Karpas-422 (cell line): ENCODE results near the gene MFAP2. TPM values are rescaled to one million over a fixed set of nuclear protein-coding genes. Genes with fewer than 3 reads are reported as not detected.

Experiments used
- DNase-seq: peaks from one replicate; pipeline ENCODE4 v3.0.0-alpha.2; 2015
- H2AFZ ChIP-seq: fragments of 200-600 bp; sonication (generic); 2 replicates; pipeline ENCODE4 v1.6.1; 2014; ENCODE audit warnings: antibody characterized with exemption, low read length, mixed read lengths
- H3K27ac ChIP-seq: fragments of 200-600 bp; sonication (generic); 2 replicates; pipeline ENCODE4 v1.5.1; 2014; ENCODE audit warnings: mild to moderate bottlenecking, low read length, moderate library complexity
- H3K27me3 ChIP-seq: fragments of 200-600 bp; sonication (generic); 2 replicates; pipeline ENCODE4 v1.6.1; 2014; ENCODE audit warnings: low read length, mixed read lengths
- H3K36me3 ChIP-seq: fragments of 200-600 bp; sonication (generic); 2 replicates; pipeline ENCODE4 v1.6.1; 2014; ENCODE audit warnings: low read length, mixed read lengths; ENCODE audit not compliant: insufficient read depth
- H3K4me1 ChIP-seq: fragments of 200-600 bp; sonication (generic); 2 replicates; pipeline ENCODE4 v1.6.1; 2014; ENCODE audit warnings: mild to moderate bottlenecking, low read length, mixed read lengths
- H3K4me2 ChIP-seq: fragments of 200-600 bp; sonication (generic); 2 replicates; pipeline ENCODE4 v1.6.1; 2014; ENCODE audit warnings: low read length, low read depth, mild to moderate bottlenecking; ENCODE audit not compliant: poor library complexity, severe bottlenecking
- H3K4me3 ChIP-seq: fragments of 200-600 bp; sonication (generic); 2 replicates; pipeline ENCODE4 v1.5.1; 2014; ENCODE audit warnings: mild to moderate bottlenecking, antibody characterized with exemption, low read length, mixed read lengths
- H3K79me2 ChIP-seq: fragments of 200-600 bp; sonication (generic); 2 replicates; pipeline ENCODE4 v1.6.1; 2014; ENCODE audit warnings: mild to moderate bottlenecking, low read length, mixed read lengths
- H3K9ac ChIP-seq: fragments of 200-600 bp; sonication (generic); 2 replicates; pipeline ENCODE4 v1.6.0; 2014; ENCODE audit warnings: low read length
- H3K9me2 ChIP-seq: fragments of 200-600 bp; sonication (generic), shearing (Covaris generic); replicated peaks from 2 replicates; pipeline ENCODE4 v1.6.0; 2014; ENCODE audit warnings: mild to moderate bottlenecking, low read length, moderate library complexity; ENCODE audit not compliant: insufficient read depth
- H3K9me3 ChIP-seq: fragments of 300-700, 200-600 bp; sonication (generic); 2 replicates; pipeline ENCODE4 v1.6.1; 2014; ENCODE audit warnings: low read length, mixed read lengths
- H4K20me1 ChIP-seq: fragments of 200-600 bp; sonication (generic); 2 replicates; pipeline ENCODE4 v1.6.1; 2014; ENCODE audit warnings: mild to moderate bottlenecking, antibody characterized with exemption, low read length, low read depth; ENCODE audit not compliant: insufficient read depth
- total RNA-seq: library from RNA; depleted of rRNA; stranded (reverse); fragments of >200 nt; shearing (Covaris generic); gene quantifications from 2 replicates; pipeline ENCODE4 v1.2.3, GENCODE V29; 2014; ENCODE audit warnings: low replicate concordance

MFAP2 gene
- total RNA-seq, 1 experiment from 2014 or later, result not detected

GRCh38 chr1:17004466-17005364 is 24.3 kb upstream of the MFAP2 start:
- peaks cover 2% of the 10 kb centered on the region; the same call in 1 of the 2 replicates for H3K4me1 ChIP-seq
- no peak overlapping the region for H3K4me3 ChIP-seq
- no peak overlapping the region for H3K9ac ChIP-seq
- H3K79me2 ChIP-seq, result no peaks in the 10 kb centered on the region
- DNase-seq, result no peak
- no peaks in the 10 kb centered on the region for H3K9me3 ChIP-seq
- no peak overlapping the region for H2AFZ ChIP-seq
- H3K27me3 ChIP-seq, result no peaks in the 10 kb centered on the region
- H3K9me2 ChIP-seq, result no peaks in the 10 kb centered on the region
- H3K27ac ChIP-seq, result no peak overlapping the region
- H3K36me3 ChIP-seq, result no peaks in the 10 kb centered on the region
- no peak overlapping the region for H3K4me2 ChIP-seq
- peaks cover 3% of the 10 kb centered on the region; the same call in 1 of the 2 replicates for H4K20me1 ChIP-seq

GRCh38 chr1:17002524-17002902 is 22.1 kb upstream of the MFAP2 start:
- H3K36me3 ChIP-seq, result no peaks in the 10 kb centered on the region
- H3K9me2 ChIP-seq, result no peaks in the 10 kb centered on the region
- no peaks in the 10 kb centered on the region for H4K20me1 ChIP-seq
- no peaks in the 10 kb centered on the region for H3K9me3 ChIP-seq
- DNase-seq, result no peak
- no peak overlapping the region for H3K9ac ChIP-seq
- H3K79me2 ChIP-seq, result no peaks in the 10 kb centered on the region
- no peak overlapping the region for H2AFZ ChIP-seq
- H3K27me3 ChIP-seq, result no peaks in the 10 kb centered on the region
- no peak overlapping the region for H3K4me2 ChIP-seq
- no peaks in the 10 kb centered on the region for H3K4me1 ChIP-seq
- no peak overlapping the region for H3K27ac ChIP-seq
- no peak overlapping the region for H3K4me3 ChIP-seq

GRCh38 chr1:17001760-17002523 is 21.5 kb upstream of the MFAP2 start:
- H3K79me2 ChIP-seq, result no peaks in the 10 kb centered on the region
- no peak overlapping the region for H3K27ac ChIP-seq
- no peak overlapping the region for H3K4me3 ChIP-seq
- H3K27me3 ChIP-seq, result no peaks in the 10 kb centered on the region
- no peaks in the 10 kb centered on the region for H3K36me3 ChIP-seq
- no peaks in the 10 kb centered on the region for H3K9me2 ChIP-seq
- no peak for DNase-seq
- H3K9ac ChIP-seq, result no peak overlapping the region
- H3K4me2 ChIP-seq, result no peak overlapping the region
- H3K9me3 ChIP-seq, result no peaks in the 10 kb centered on the region
- no peak overlapping the region for H2AFZ ChIP-seq
- no peaks in the 10 kb centered on the region for H3K4me1 ChIP-seq
- H4K20me1 ChIP-seq, result no peaks in the 10 kb centered on the region

- no peak overlapping the region for H3K9ac ChIP-seq
- no peaks in the 10 kb centered on the region for H3K4me1 ChIP-seq
- no peaks in the 10 kb centered on the region for H3K27me3 ChIP-seq
- H3K36me3 ChIP-seq, result no peaks in the 10 kb centered on the region
- no peaks in the 10 kb centered on the region for H4K20me1 ChIP-seq
- DNase-seq, result no peak
- no peaks in the 10 kb centered on the region for H3K9me2 ChIP-seq
- H3K9me3 ChIP-seq, result no peaks in the 10 kb centered on the region
- H3K27ac ChIP-seq, result no peak overlapping the region
- H3K4me3 ChIP-seq, result no peak overlapping the region
- H2AFZ ChIP-seq, result no peak overlapping the region
- H3K4me2 ChIP-seq, result no peak overlapping the region
- H3K79me2 ChIP-seq, result no peaks in the 10 kb centered on the region
Measured at GRCh38 chr1:16999863-17000262, 19.4 kb upstream of the MFAP2 start.

- H4K20me1 ChIP-seq, result no peaks in the 10 kb centered on the region
- H3K9ac ChIP-seq, result no peak overlapping the region
- H3K4me1 ChIP-seq, result no peaks in the 10 kb centered on the region
- H3K9me2 ChIP-seq, result no peaks in the 10 kb centered on the region
- no peaks in the 10 kb centered on the region for H3K9me3 ChIP-seq
- no peak overlapping the region for H2AFZ ChIP-seq
- H3K4me2 ChIP-seq, result no peak overlapping the region
- H3K79me2 ChIP-seq, result no peaks in the 10 kb centered on the region
- no peaks in the 10 kb centered on the region for H3K36me3 ChIP-seq
- DNase-seq, result no peak
- H3K4me3 ChIP-seq, result no peak overlapping the region
- no peak overlapping the region for H3K27ac ChIP-seq
- H3K27me3 ChIP-seq, result no peaks in the 10 kb centered on the region
Measured at GRCh38 chr1:16998589-16998988, 18.2 kb upstream of the MFAP2 start.

DNA sequence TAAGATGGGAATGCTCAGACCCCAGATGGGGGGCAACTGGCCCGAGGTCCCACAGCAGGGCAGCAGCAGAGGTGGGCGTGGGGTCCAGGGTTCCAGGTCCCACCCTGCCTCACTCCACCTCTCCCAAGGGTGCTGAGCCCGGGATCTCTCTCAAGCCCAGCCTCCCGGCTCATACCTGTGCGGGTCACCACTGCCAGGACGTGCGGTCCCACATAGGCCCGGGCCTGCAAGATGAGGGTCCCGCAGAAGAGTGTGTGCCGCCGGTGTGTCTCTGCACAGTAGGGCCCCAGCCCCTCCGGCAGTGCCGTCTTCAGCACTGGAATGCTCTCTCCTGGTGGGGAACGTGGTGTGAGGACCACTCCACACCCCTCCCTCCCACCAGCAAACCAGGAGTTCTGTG is 16.4 kb upstream of the MFAP2 start:
- Histone ChIP-seq H3K9ac (no peak overlapping the region), H3K9me3 (no peaks in the 10 kb centered on the region), H3K4me2 (no peak overlapping the region), H3K4me3 (no peak overlapping the region), H3K79me2 (no peaks in the 10 kb centered on the region), H3K27me3 (no peaks in the 10 kb centered on the region), H3K4me1 (no peaks in the 10 kb centered on the region), H3K9me2 (no peaks in the 10 kb centered on the region), H3K27ac (no peak overlapping the region), H4K20me1 (no peaks in the 10 kb centered on the region), H3K36me3 (no peaks in the 10 kb centered on the region), H2AFZ (no peak overlapping the region)
- DNase-seq, result no peak

DNA sequence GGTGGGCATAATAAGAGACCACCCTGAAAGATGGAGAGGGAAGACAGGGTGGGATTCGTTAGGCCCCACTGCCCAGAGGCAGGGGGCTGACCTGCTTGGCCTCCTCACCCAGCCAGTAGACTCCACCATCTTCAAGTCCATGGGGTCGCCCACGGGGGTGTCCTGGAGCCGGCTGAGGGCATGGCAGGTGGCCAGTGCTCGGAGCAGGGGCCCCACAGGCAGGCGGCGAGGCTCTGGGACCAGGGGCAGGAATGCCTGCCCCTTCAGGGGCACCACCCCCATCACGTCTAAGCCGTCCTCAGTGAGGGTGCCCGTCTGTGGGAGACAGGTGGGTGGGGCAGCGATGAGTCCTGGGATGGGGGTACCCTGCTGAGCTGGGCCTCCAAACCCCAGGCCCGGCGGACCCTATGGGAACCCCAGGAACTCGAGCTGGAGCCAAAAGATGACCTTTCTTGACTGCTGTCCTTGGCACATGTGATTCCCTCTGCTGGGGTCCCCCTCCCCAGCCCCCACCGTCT is 13.2 kb upstream of the MFAP2 start:
- H3K9me2 ChIP-seq, result no peaks in the 10 kb centered on the region
- H3K79me2 ChIP-seq, result no peaks in the 10 kb centered on the region
- H4K20me1 ChIP-seq, result no peaks in the 10 kb centered on the region
- H3K4me1 ChIP-seq, result no peaks in the 10 kb centered on the region
- H3K4me3 ChIP-seq, result no peak overlapping the region
- H3K9me3 ChIP-seq, result no peaks in the 10 kb centered on the region
- no peak overlapping the region for H2AFZ ChIP-seq
- H3K36me3 ChIP-seq, result no peaks in the 10 kb centered on the region
- no peak overlapping the region for H3K27ac ChIP-seq
- DNase-seq, result no peak
- H3K27me3 ChIP-seq, result no peaks in the 10 kb centered on the region
- H3K9ac ChIP-seq, result no peak overlapping the region
- H3K4me2 ChIP-seq, result no peak overlapping the region

- Histone ChIP-seq H2AFZ (no peak overlapping the region), H3K4me1 (no peaks in the 10 kb centered on the region), H3K36me3 (no peaks in the 10 kb centered on the region), H3K9me3 (no peaks in the 10 kb centered on the region), H3K27me3 (no peaks in the 10 kb centered on the region), H3K4me3 (no peak overlapping the region), H3K27ac (no peak overlapping the region), H3K9ac (no peak overlapping the region), H3K79me2 (no peaks in the 10 kb centered on the region), H3K4me2 (no peak overlapping the region), H4K20me1 (no peaks in the 10 kb centered on the region), H3K9me2 (no peaks in the 10 kb centered on the region)
- DNase-seq, result no peak
Measured at GRCh38 chr1:16992675-16993074, 12.3 kb upstream of the MFAP2 start.
